ENCODE measurements around the gene IFNW1. TPM values are rescaled to one million over a fixed set of nuclear protein-coding genes. Genes with fewer than 3 reads are reported as not detected.

IFNW1 gene
- total RNA-seq, 2 experiments from 2014 or later = not detected

DNA sequence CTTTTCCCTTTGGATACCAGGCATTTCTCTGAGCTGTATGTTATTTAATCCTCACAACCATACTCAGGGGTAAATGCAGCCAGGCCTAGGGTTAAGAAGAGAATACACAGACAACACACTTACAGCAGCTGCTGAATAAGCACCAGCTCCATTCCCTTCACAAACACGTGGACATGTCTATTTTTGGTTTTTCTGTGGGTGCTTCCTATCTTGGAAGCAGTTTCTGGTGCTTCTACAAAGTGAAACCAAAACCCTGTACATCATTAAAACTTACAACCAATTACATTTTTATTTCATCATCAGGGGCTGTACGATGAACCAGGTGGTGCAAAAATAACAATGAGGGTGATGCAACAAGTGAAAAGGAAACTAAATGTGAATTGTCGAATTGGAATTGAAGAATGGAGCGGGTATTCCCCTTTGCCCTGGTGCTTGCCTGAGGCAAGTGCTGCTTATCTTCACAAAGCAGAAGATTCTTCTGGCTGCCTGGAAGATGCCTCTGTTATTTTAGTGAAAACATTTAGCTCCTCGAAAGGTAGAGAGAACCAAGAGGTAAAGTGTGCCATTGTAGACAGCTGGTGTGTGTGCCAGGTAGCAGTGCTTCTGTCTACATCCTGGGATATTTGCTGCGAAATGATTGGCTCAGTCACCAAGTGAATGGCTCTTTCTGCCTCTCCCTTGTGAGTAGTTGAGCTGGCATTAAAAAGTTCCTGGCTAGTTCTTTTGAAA, 45.3 kb downstream of the IFNW1 start:
- CTCF ChIA-PET = interaction anchor here (0.7 to 2.0 kb wide), 9 partner anchors 9 to 155 kb away, joined by 3 to 12 read pairs (median 4); partner anchors contain the start of gene IFNB1
- H3K9me3 Mint-ChIP-seq = peaks cover 2% of the 10 kb centered on the region
- peak overlapping the region; percentile 75 for H3K4me3 Mint-ChIP-seq
- H3K36me3 Mint-ChIP-seq (ENCODE audit: low read depth) = peaks cover 8% of the 10 kb centered on the region
- POLR2A ChIA-PET = interaction anchor here (0.7 to 2.2 kb wide), 4 partner anchors 9 to 560 kb away, joined by 3 to 12 read pairs (median 6); partner anchors contain the start of gene HACD4
- intact Hi-C loops (cut with micrococcal nuclease) = loop anchor here (5.0 kb wide), 1 partner anchor 94 kb away; no protein-coding TSS in a partner anchor
- peak overlapping the region; percentile 93 for H3K27ac Mint-ChIP-seq
- peaks cover 40% of the 10 kb centered on the region for H3K4me1 Mint-ChIP-seq (ENCODE audit: low read depth)
- DNase-seq (peak; percentile 59), ATAC-seq (peak; percentile 95)
- TF ChIP-seq, protein P1, sequence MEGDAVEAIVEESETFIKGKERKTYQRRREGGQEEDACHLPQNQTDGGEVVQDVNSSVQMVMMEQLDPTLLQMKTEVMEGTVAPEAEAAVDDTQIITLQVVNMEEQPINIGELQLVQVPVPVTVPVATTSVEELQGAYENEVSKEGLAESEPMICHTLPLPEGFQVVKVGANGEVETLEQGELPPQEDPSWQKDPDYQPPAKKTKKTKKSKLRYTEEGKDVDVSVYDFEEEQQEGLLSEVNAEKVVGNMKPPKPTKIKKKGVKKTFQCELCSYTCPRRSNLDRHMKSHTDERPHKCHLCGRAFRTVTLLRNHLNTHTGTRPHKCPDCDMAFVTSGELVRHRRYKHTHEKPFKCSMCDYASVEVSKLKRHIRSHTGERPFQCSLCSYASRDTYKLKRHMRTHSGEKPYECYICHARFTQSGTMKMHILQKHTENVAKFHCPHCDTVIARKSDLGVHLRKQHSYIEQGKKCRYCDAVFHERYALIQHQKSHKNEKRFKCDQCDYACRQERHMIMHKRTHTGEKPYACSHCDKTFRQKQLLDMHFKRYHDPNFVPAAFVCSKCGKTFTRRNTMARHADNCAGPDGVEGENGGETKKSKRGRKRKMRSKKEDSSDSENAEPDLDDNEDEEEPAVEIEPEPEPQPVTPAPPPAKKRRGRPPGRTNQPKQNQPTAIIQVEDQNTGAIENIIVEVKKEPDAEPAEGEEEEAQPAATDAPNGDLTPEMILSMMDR (IDR thresholded peaks at IDR 0.05) = no peak
- no peaks in the 10 kb centered on the region for H3K27me3 Mint-ChIP-seq

DNA sequence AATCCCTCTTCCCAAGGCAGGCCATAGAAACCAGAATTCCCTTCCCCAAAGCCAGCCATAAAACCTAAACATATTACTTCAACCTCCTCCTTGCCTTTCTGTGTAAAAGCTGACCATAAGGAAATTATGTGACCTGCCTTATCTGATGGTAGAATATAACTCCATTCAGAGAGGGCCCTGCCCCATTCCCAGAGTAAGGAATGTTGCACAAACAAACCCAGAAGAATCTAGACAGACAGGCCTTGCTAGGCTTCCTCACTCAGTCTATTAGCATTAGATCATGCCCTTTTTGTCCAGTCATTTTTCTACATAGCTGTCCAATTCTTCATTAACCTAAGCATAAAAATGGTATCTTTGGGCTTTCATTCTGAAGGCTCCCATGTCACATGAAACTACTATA, 46.1 kb downstream of the IFNW1 start:
- no peaks in the 10 kb centered on the region for H3K27me3 Mint-ChIP-seq
- H3K9me3 Mint-ChIP-seq = peaks cover 2% of the 10 kb centered on the region
- peaks cover 35% of the 10 kb centered on the region for H3K4me1 Mint-ChIP-seq (ENCODE audit: low read depth)
- intact Hi-C loops (cut with micrococcal nuclease) = loop anchor here (5.0 kb wide), 1 partner anchor 93 kb away; no protein-coding TSS in a partner anchor
- TF ChIP-seq, protein P1 (IDR thresholded peaks at IDR 0.05) = no peak
- POLR2A ChIA-PET = interaction anchor here (1.3 to 2.2 kb wide), 3 partner anchors 8 to 64 kb away, joined by 4 to 12 read pairs (median 7); partner anchors contain the start of gene HACD4
- peak overlapping the region; percentile 93 for H3K27ac Mint-ChIP-seq
- peaks cover 8% of the 10 kb centered on the region for H3K36me3 Mint-ChIP-seq (ENCODE audit: low read depth)
- peak overlapping the region; percentile 75 for H3K4me3 Mint-ChIP-seq
- DNase-seq = no peak
- CTCF ChIA-PET = interaction anchor here (1.0 to 2.0 kb wide), 7 partner anchors 10 to 154 kb away, joined by 3 to 12 read pairs (median 6); partner anchors contain the start of gene IFNB1
- no peak for ATAC-seq

Other genes starting within 250 kb of the IFNW1 start
- 1 to 10 TPM; 4.0 to 4.1 TPM for gene HACD4, start 110.2 kb downstream of the IFNW1 start, total RNA-seq
- 1 to 10 TPM in 1 of 2 experiments, under 1 TPM in 1; 0.87 to 1.1 TPM for gene IFNB1, start 63.9 kb downstream of the IFNW1 start, total RNA-seq
- gene IFNA21, start 24.8 kb upstream of the IFNW1 start, total RNA-seq = not detected
- gene IFNA4, start 45.8 kb upstream of the IFNW1 start, total RNA-seq = not detected
- gene IFNA7, start 60.4 kb upstream of the IFNW1 start, total RNA-seq = not detected
- gene IFNA10, start 65.3 kb upstream of the IFNW1 start, total RNA-seq = not detected
- gene IFNA16, start 75.5 kb upstream of the IFNW1 start, total RNA-seq = not detected
- not detected for gene IFNA17, start 86.4 kb upstream of the IFNW1 start, total RNA-seq
- gene IFNA14, start 98.2 kb upstream of the IFNW1 start, total RNA-seq = not detected
- not detected for gene IFNA5, start 163.5 kb upstream of the IFNW1 start, total RNA-seq
- gene KLHL9, start 193.6 kb upstream of the IFNW1 start, total RNA-seq = 10 to 100 TPM; 15.6 to 15.8 TPM
- not detected for gene IFNA6, start 209.1 kb upstream of the IFNW1 start, total RNA-seq
- gene IFNA13, start 226.2 kb upstream of the IFNW1 start, total RNA-seq = not detected
- gene IFNA2, start 243.6 kb upstream of the IFNW1 start, total RNA-seq = not detected

Measured in activated CD8-positive, alpha-beta T cell treated with anti-CD3 and anti-CD28 coated beads for 36 hours (primary cell).